SK-N-SH treated with all-trans-retinoic acid at 6 μM for 48 hours (cell line): Measurements from ENCODE around the gene DCD.

Experiments
- ARNTL ChIP-seq: fragments of 450-650 bp; formaldehyde crosslinking; IDR thresholded peaks from 2 replicates; pipeline ENCODE4 v1.5.0; 2020; ENCODE audit warnings: low read depth, mild to moderate bottlenecking, moderate library complexity, borderline replicate concordance
- CSDC2 ChIP-seq: fragments of 250-450 bp; sonication (Bioruptor Pico); IDR thresholded peaks from 2 replicates; pipeline ENCODE4 v1.5.0; 2020; ENCODE audit warnings: mild to moderate bottlenecking, moderate library complexity
- ISL1 ChIP-seq: fragments of 250-450 bp; sonication (Bioruptor Pico); IDR thresholded peaks from 2 replicates; pipeline ENCODE4 v2.1.2; 2022; ENCODE audit warnings: mild to moderate bottlenecking, moderate library complexity
- OSR1 ChIP-seq: fragments of 250-450 bp; sonication (Bioruptor Pico); IDR thresholded peaks from 2 replicates; pipeline ENCODE4 v1.8.0; 2022; ENCODE audit warnings: moderate library complexity, mild to moderate bottlenecking, inconsistent platforms
- PPARA ChIP-seq: fragments of 250-450 bp; sonication (Bioruptor Pico); IDR thresholded peaks from 2 replicates; pipeline ENCODE4 v1.5.0; 2020; ENCODE audit warnings: mild to moderate bottlenecking, borderline replicate concordance
- RARB ChIP-seq: fragments of 250-450 bp; sonication (Bioruptor Pico); IDR thresholded peaks from 2 replicates; pipeline ENCODE4 v1.8.0; 2021; ENCODE audit warnings: mild to moderate bottlenecking, moderate library complexity
- TOX ChIP-seq: fragments of 250-450 bp; sonication (Bioruptor Pico); IDR thresholded peaks from 2 replicates; pipeline ENCODE4 v1.8.0; 2021; ENCODE audit warnings: mild to moderate bottlenecking, moderate library complexity, borderline replicate concordance
- ZC3H10 ChIP-seq: fragments of 250-450 bp; sonication (Bioruptor Pico); IDR thresholded peaks from 2 replicates; pipeline ENCODE4 v1.5.1; 2021; ENCODE audit warnings: mild to moderate bottlenecking, moderate library complexity
- ZFP30 ChIP-seq: fragments of 450-650 bp; formaldehyde crosslinking; IDR thresholded peaks from 2 replicates; pipeline ENCODE4 v1.5.0; 2022; ENCODE audit warnings: mild to moderate bottlenecking, moderate library complexity
- ZNF565 ChIP-seq: fragments of 450-650 bp; formaldehyde crosslinking; conservative IDR thresholded peaks from 2 replicates; pipeline ENCODE4 v1.5.0; 2020; ENCODE audit warnings: low read depth, mild to moderate bottlenecking, moderate library complexity
- ZNF8 ChIP-seq: fragments of 450-650 bp; formaldehyde crosslinking; IDR thresholded peaks from 2 replicates; pipeline ENCODE4 v1.5.0; 2020; ENCODE audit warnings: mild to moderate bottlenecking, moderate library complexity
- TF ChIP-seq, protein P1 (sequence below): fragments of 250-450 bp; sonication (Bioruptor Pico); IDR thresholded peaks from 2 replicates; pipeline ENCODE4 v1.8.0; 2020; ENCODE audit warnings: mild to moderate bottlenecking, moderate library complexity, borderline replicate concordance
- TF ChIP-seq, protein P2 (sequence below): fragments of 250-450 bp; sonication (Bioruptor Pico); IDR thresholded peaks from 2 replicates; pipeline ENCODE4 v1.5.1; 2020; ENCODE audit warnings: low read depth, mild to moderate bottlenecking, moderate library complexity

DNA sequence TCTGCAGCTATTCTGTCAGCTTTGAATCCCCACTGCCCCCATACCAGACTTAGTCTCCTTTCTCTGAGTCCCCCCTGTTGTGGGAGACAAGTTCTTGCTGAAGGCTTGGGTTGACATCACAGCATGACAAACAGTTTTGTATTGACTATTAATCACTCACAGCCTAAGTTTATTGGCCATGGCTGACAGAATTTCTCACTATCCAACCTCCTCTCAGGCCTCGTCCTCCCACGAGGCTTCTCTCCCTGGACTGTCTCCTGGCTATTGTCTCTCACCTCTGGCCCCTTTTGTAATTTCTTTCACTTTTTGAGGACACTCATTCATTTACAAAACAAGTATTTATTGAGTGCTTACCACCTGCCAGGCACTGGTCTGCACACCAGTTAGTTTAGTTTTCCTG lies 35.2 kb upstream of the DCD start:
- TF ChIP-seq PPARA (no peak), ZNF565 (CRISPR knock-in tag) (no peak), TOX (CRISPR knock-in tag) (no peak), ZC3H10 (CRISPR knock-in tag) (no peak), CSDC2 (CRISPR knock-in tag) (no peak), ARNTL (CRISPR knock-in tag) (no peak), RARB (CRISPR knock-in tag) (no peak), OSR1 (no peak), ZFP30 (no peak), ZNF8 (CRISPR knock-in tag) (no peak), ISL1 (CRISPR knock-in tag) (no peak)
- TF ChIP-seq, protein P1, sequence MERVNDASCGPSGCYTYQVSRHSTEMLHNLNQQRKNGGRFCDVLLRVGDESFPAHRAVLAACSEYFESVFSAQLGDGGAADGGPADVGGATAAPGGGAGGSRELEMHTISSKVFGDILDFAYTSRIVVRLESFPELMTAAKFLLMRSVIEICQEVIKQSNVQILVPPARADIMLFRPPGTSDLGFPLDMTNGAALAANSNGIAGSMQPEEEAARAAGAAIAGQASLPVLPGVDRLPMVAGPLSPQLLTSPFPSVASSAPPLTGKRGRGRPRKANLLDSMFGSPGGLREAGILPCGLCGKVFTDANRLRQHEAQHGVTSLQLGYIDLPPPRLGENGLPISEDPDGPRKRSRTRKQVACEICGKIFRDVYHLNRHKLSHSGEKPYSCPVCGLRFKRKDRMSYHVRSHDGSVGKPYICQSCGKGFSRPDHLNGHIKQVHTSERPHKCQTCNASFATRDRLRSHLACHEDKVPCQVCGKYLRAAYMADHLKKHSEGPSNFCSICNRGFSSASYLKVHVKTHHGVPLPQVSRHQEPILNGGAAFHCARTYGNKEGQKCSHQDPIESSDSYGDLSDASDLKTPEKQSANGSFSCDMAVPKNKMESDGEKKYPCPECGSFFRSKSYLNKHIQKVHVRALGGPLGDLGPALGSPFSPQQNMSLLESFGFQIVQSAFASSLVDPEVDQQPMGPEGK, result no peak
- TF ChIP-seq, protein P2, sequence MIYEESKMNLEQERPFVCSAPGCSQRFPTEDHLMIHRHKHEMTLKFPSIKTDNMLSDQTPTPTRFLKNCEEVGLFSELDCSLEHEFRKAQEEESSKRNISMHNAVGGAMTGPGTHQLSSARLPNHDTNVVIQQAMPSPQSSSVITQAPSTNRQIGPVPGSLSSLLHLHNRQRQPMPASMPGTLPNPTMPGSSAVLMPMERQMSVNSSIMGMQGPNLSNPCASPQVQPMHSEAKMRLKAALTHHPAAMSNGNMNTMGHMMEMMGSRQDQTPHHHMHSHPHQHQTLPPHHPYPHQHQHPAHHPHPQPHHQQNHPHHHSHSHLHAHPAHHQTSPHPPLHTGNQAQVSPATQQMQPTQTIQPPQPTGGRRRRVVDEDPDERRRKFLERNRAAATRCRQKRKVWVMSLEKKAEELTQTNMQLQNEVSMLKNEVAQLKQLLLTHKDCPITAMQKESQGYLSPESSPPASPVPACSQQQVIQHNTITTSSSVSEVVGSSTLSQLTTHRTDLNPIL (CRISPR knock-in tag), result no peak
